H1 (cell line): ENCODE results near the gene TESMIN. TPM values are rescaled to one million over a fixed set of nuclear protein-coding genes. Genes with fewer than 3 reads are reported as not detected.

ENCODE experiments used
- CTCF ChIA-PET: fragments of 300-600 bp; sonication (Branson Sonifier 250); formaldehyde crosslinking; loops from one replicate; lab custom pipeline; 2021; ENCODE audit not compliant: partially characterized antibody; lab: Charles Lee
- POLR2A ChIA-PET: fragments of 300-600 bp; sonication (Branson Sonifier 250); formaldehyde crosslinking; loops from one replicate; lab custom pipeline; 2021; ENCODE audit warnings: inconsistent platforms; ENCODE audit not compliant: partially characterized antibody; lab: Charles Lee
- DNase-seq, 2 experiments: peaks; one replicate each; pipeline versions ENCODE4 v3.0.0 to v3.0.0-alpha.2; 2010 to 2022; ENCODE audit warnings: low spot score in 2 of 2, low read depth in 1 of 2, mixed read lengths in 1 of 2
- FAIRE-seq: peaks from 2 replicates; lab custom pipeline; 2011; peaks lifted over from hg19 to GRCh38; lab: Jason Lieb, UNC
- H2AFZ ChIP-seq: 2 replicates; pipeline ENCODE4 v1.8.1; 2012; ENCODE audit warnings: low read length, inconsistent platforms
- H2AK5ac ChIP-seq: 2 replicates; pipeline ENCODE4 v1.6.1; 2013; ENCODE audit warnings: low read depth, low read length
- H2BK120ac ChIP-seq: replicated peaks from 2 replicates; pipeline ENCODE3; 2013; ENCODE audit warnings: low read depth, low read length, inconsistent platforms
- H2BK12ac ChIP-seq: 2 replicates; pipeline ENCODE4 v1.6.1; 2013; ENCODE audit warnings: low read depth, low read length
- H2BK15ac ChIP-seq: 2 replicates; pipeline ENCODE4 v1.6.1; 2013; ENCODE audit warnings: low read length
- H2BK20ac ChIP-seq: 2 replicates; pipeline ENCODE4 v1.6.1; 2013; ENCODE audit warnings: low read length
- H2BK5ac ChIP-seq: 2 replicates; pipeline ENCODE4 v1.6.1; 2013; ENCODE audit warnings: low read depth, low read length
- H3K14ac ChIP-seq: 2 replicates; pipeline ENCODE4 v1.6.1; 2013; ENCODE audit warnings: inconsistent platforms; ENCODE audit not compliant: insufficient read length
- H3K18ac ChIP-seq: 2 replicates; pipeline ENCODE4 v1.6.1; 2013; ENCODE audit warnings: low read length; ENCODE audit errors: extremely low read depth
- H3K23ac ChIP-seq: 2 replicates; pipeline ENCODE4 v1.6.1; 2013; ENCODE audit warnings: inconsistent platforms; ENCODE audit not compliant: insufficient read length
- H3K23me2 ChIP-seq: 2 replicates; pipeline ENCODE4 v1.6.1; 2013; ENCODE audit warnings: low read depth, low read length
- H3K27ac ChIP-seq: 2 replicates; pipeline ENCODE4 v1.6.1; 2011; ENCODE audit warnings: low read depth, low read length, inconsistent platforms
- H3K27me3 ChIP-seq, 4 experiments: replicated peaks in 1 of 4; 1 replicate in 1 of 4; 2 replicates in 3 of 4; pipeline versions ENCODE4 v1.6.1 to v1.8.1; 2011 to 2013; ENCODE audit warnings: low read length in 3 of 4, mild to moderate bottlenecking in 3 of 4, inconsistent platforms in 2 of 4, mixed read lengths in 2 of 4, moderate library complexity in 1 of 4; ENCODE audit not compliant: control insufficient read depth in 3 of 4, insufficient read depth in 3 of 4; ENCODE audit errors: extremely low read depth in 1 of 4
- H3K36me3 ChIP-seq, 4 experiments: 2 replicates each; pipeline versions ENCODE4 v1.6.1 to v1.8.1; 2011 to 2013; ENCODE audit warnings: mild to moderate bottlenecking in 4 of 4, low read length in 3 of 4, moderate library complexity in 2 of 4, control low read depth in 1 of 4, inconsistent platforms in 1 of 4; ENCODE audit not compliant: insufficient read depth in 4 of 4, control insufficient read depth in 2 of 4
- H3K4ac ChIP-seq: replicated peaks from 2 replicates; pipeline ENCODE3; 2013; ENCODE audit warnings: low read length, low read depth, mixed read lengths, inconsistent platforms; ENCODE audit not compliant: insufficient read length
- H3K4me1 ChIP-seq, 4 experiments: replicated peaks in 1 of 4; 1 replicate in 1 of 4; 2 replicates in 3 of 4; pipeline versions ENCODE4 v1.6.1 to v1.8.1; 2011 to 2013; ENCODE audit warnings: low read length in 3 of 4, inconsistent platforms in 2 of 4, mixed read lengths in 1 of 4; ENCODE audit not compliant: insufficient read depth in 4 of 4, control insufficient read depth in 3 of 4
- H3K4me2 ChIP-seq, 2 experiments: 2 replicates each; pipeline versions ENCODE4 v1.6.1 to v1.8.1; 2011 to 2013; ENCODE audit warnings: low read depth in 2 of 2, low read length in 2 of 2, control low read depth in 1 of 2, inconsistent platforms in 1 of 2, mild to moderate bottlenecking in 1 of 2; ENCODE audit not compliant: insufficient read depth in 1 of 2
- H3K4me3 ChIP-seq, 4 experiments: fragments of 200-600, 300-600 bp in 1 of 4; sonication (generic), shearing (Covaris generic), sonication (Bioruptor Twin) in 1 of 4; 2 replicates each; pipeline versions ENCODE4 v1.5.1 to v1.8.1; 2011 to 2016; ENCODE audit warnings: low read length in 4 of 4, low read depth in 3 of 4, control low read depth in 2 of 4, inconsistent platforms in 2 of 4, mild to moderate bottlenecking in 2 of 4, mixed read lengths in 1 of 4, moderate library complexity in 1 of 4; ENCODE audit not compliant: insufficient read depth in 2 of 4; ENCODE audit errors: extremely low read depth in 1 of 4
- H3K56ac ChIP-seq: replicated peaks from 2 replicates; pipeline ENCODE3; 2013; ENCODE audit warnings: low read depth, mild to moderate bottlenecking, mixed read lengths, low read length, inconsistent platforms; ENCODE audit not compliant: insufficient read length
- H3K79me1 ChIP-seq: 2 replicates; pipeline ENCODE4 v1.6.1; 2013; ENCODE audit warnings: low read depth, low read length, control low read depth
- H3K79me2 ChIP-seq, 2 experiments: 2 replicates each; pipeline versions ENCODE4 v1.6.1 to v1.8.1; 2012 to 2013; ENCODE audit warnings: low read length in 2 of 2, mild to moderate bottlenecking in 2 of 2, inconsistent platforms in 1 of 2; ENCODE audit not compliant: insufficient read depth in 2 of 2, control insufficient read depth in 1 of 2
- H3K9ac ChIP-seq, 4 experiments: replicated peaks in 1 of 4; 1 replicate in 1 of 4; 2 replicates in 3 of 4; pipeline versions ENCODE4 v1.6.1 to v1.8.1; 2011 to 2013; ENCODE audit warnings: low read depth in 3 of 4, low read length in 3 of 4, control low read depth in 2 of 4, mild to moderate bottlenecking in 2 of 4, moderate library complexity in 2 of 4, inconsistent platforms in 1 of 4; ENCODE audit errors: extremely low read depth in 1 of 4
- H3K9me3 ChIP-seq, 2 experiments: 2 replicates each; pipeline versions ENCODE4 v1.6.1 to v1.8.1; 2012 to 2013; ENCODE audit warnings: mild to moderate bottlenecking in 2 of 2, moderate library complexity in 2 of 2, control low read depth in 1 of 2, inconsistent platforms in 1 of 2, low read depth in 1 of 2, low read length in 1 of 2, mixed read lengths in 1 of 2; ENCODE audit not compliant: insufficient read depth in 2 of 2
- H4K20me1 ChIP-seq, 2 experiments: replicated peaks in 1 of 2; 2 replicates each; pipeline versions ENCODE3 to v1.8.1; 2011 to 2013; ENCODE audit warnings: inconsistent platforms in 2 of 2, low read length in 2 of 2, mild to moderate bottlenecking in 1 of 2; ENCODE audit not compliant: insufficient read depth in 2 of 2, control insufficient read depth in 1 of 2
- H4K5ac ChIP-seq: 2 replicates; pipeline ENCODE4 v1.6.1; 2013; ENCODE audit warnings: low read length, low read depth, mixed read lengths, inconsistent platforms; ENCODE audit not compliant: insufficient read length
- H4K8ac ChIP-seq: 2 replicates; pipeline ENCODE4 v1.8.0; 2013; ENCODE audit warnings: mild to moderate bottlenecking, moderate library complexity, low read length, inconsistent platforms; ENCODE audit not compliant: insufficient read depth; ENCODE audit errors: extremely low read depth
- H4K91ac ChIP-seq: replicated peaks from 2 replicates; pipeline ENCODE3; 2013; ENCODE audit warnings: low read length, mixed read lengths, inconsistent platforms; ENCODE audit not compliant: insufficient read length
- BACH1 ChIP-seq: IDR thresholded peaks from 2 replicates; pipeline ENCODE4 v1.6.1; 2012; ENCODE audit warnings: low read length, improper control_type of control experiment
- JUN ChIP-seq: IDR thresholded peaks from 2 replicates; pipeline ENCODE4 v1.6.1; 2011; ENCODE audit warnings: low read depth, mild to moderate bottlenecking, improper control_type of control experiment, low read length
- POU5F1 ChIP-seq: IDR thresholded peaks from 2 replicates; pipeline ENCODE4 v1.6.1; 2011; ENCODE audit warnings: low read depth, mild to moderate bottlenecking, low read length, moderate library complexity
- WGBS, 2 experiments: shearing (Covaris generic) in 1 of 2; methylation state at CpG; one replicate each; pipeline versions ENCODE4 v1.1.6 to v1.1.7; 2013 to 2015; ENCODE audit warnings: low lambda C conversion rate in 2 of 2, mixed read lengths in 2 of 2, inconsistent platforms in 1 of 2, low coverage in 1 of 2, missing lambda C conversion rate in 1 of 2; ENCODE audit not compliant: insufficient replicate concordance in 2 of 2, insufficient coverage in 1 of 2, insufficient read length in 1 of 2; ENCODE audit errors: extremely low coverage in 1 of 2, missing lambda C conversion rate in 1 of 2; 5-methylcytosine and 5-hydroxymethylcytosine counted together
- polyA plus RNA-seq, 7 experiments: library from polyadenylated mRNA; depleted of rRNA in 3 of 7; stranded (reverse) in 5 of 7; unstranded in 2 of 7; fragments of >200 nt in 5 of 7; fragments of 200-250 nt in 2 of 7; gene quantifications; 1 replicate in 5 of 7; 2 replicates in 1 of 7; 4 replicates in 1 of 7; pipeline versions ENCODE4 v1.2.1 to v1.2.3, GENCODE V29; 2011 to 2013; ENCODE audit warnings: missing spikeins in 2 of 7, mixed read lengths in 2 of 7
- total RNA-seq: library from RNA; stranded (reverse); fragmentation: NEBNext Ultra II Directional; extraction: Animal tissue kit (Norgen Biotek cat#: 25700); gene quantifications from 2 replicates; pipeline ENCODE4 v1.2.1, GENCODE V29; 2021

TESMIN gene
- total and polyA plus RNA-seq, 2 of the 8 experiments (the other 6 are each of a cell fraction or from before 2014, with no cell fraction given), result 22.6 to 61.1 TPM

GRCh38 chr11:68774194-68774585 is 22.9 kb upstream of the TESMIN start:
- Histone ChIP-seq H3K27ac (no peak overlapping the region), H3K9me3 (no peaks in the 10 kb centered on the region), H3K36me3 (no peaks in the 10 kb centered on the region), H3K4me3 (no peak overlapping the region), H4K5ac (no peak overlapping the region), H4K20me1 (no peaks in the 10 kb centered on the region), H3K4me1 (no peaks in the 10 kb centered on the region), H3K79me2 (no peaks in the 10 kb centered on the region), H3K14ac (no peak overlapping the region), H3K79me1 (no peaks in the 10 kb centered on the region), H3K18ac (no peak overlapping the region), H4K91ac (no peak overlapping the region), H2BK15ac (no peak overlapping the region), H2AFZ (no peak overlapping the region), H3K23ac (no peak overlapping the region), H3K4me2 (no peak overlapping the region), H2BK120ac (no peak overlapping the region), H3K23me2 (no peaks in the 10 kb centered on the region), H2BK12ac (no peak overlapping the region), H3K27me3 (no peaks in the 10 kb centered on the region), H3K56ac (no peak overlapping the region), H4K8ac (no peak overlapping the region), H3K9ac (no peak overlapping the region), H2AK5ac (no peak overlapping the region), H3K4ac (no peak overlapping the region), H2BK5ac (no peak overlapping the region), H2BK20ac (no peak overlapping the region)
- FAIRE-seq, result no peak
- no peak for DNase-seq
- ChIA-PET CTCF (interaction anchor here (1.2 to 2.1 kb wide), 2 partner anchors 24 kb away, joined by 3 to 12 read pairs; no protein-coding TSS in a partner anchor), POLR2A (no interaction called here)
- WGBS, 2 experiments, result 92% methylated on average over 9 of the region's 9 CpGs; no CpG with 5 or more reads in 1 of the 2 experiments
- TF ChIP-seq JUN (no peak), BACH1 (no peak), POU5F1 (no peak)
